Activated T-cell treated with anti-CD3 and anti-CD28 coated beads, Interleukin-2, amount 50 U/mL, for 48 hours (primary cell): ENCODE results near the gene CTNND2.
"Not testable (repeated sequence)": the region's sequence is repeated elsewhere in the genome, so short reads cannot be mapped to it uniquely, and the experiment has no call there.

Experiments
- DNase-seq, 2 experiments: peaks; one replicate each; pipeline ENCODE4 v3.0.0-alpha.2; 2020

The CTNND2 gene

GRCh38 chr5:11378461-11378860 lies 525.8 kb downstream of the CTNND2 start:
- DNase-seq: no peak

GRCh38 chr5:11377896-11378295 lies 526.4 kb downstream of the CTNND2 start:
- DNase-seq: no peak

GRCh38 chr5:11372191-11372590 lies 532.1 kb downstream of the CTNND2 start:
- no peak for DNase-seq

GRCh38 chr5:11371021-11371420 lies 533.2 kb downstream of the CTNND2 start:
- DNase-seq: no peak

- no peak for DNase-seq
These were observed 539.7 kb downstream of the CTNND2 start for GRCh38 chr5:11364531-11364930.

GRCh38 chr5:11363631-11364178 lies 540.5 kb downstream of the CTNND2 start:
- DNase-seq: no peak

- DNase-seq: no peak
These were observed 542.5 kb downstream of the CTNND2 start for GRCh38 chr5:11361768-11362167.

GRCh38 chr5:11357928-11358327 lies 546.3 kb downstream of the CTNND2 start:
- DNase-seq: no peak

GRCh38 chr5:11355491-11355890 lies 548.8 kb downstream of the CTNND2 start:
- DNase-seq: no peak

GRCh38 chr5:11346336-11346735 lies 557.9 kb downstream of the CTNND2 start:
- DNase-seq: no peak

- no peak for DNase-seq
These were observed 568.1 kb downstream of the CTNND2 start for GRCh38 chr5:11335881-11336760.

- DNase-seq: no peak
These were observed 569.8 kb downstream of the CTNND2 start for GRCh38 chr5:11334404-11334803.

GRCh38 chr5:11329679-11330078 lies 574.6 kb downstream of the CTNND2 start:
- DNase-seq: no peak

- no peak for DNase-seq
These were observed 579.5 kb downstream of the CTNND2 start for GRCh38 chr5:11324521-11325289.

GRCh38 chr5:11323761-11324160 lies 580.5 kb downstream of the CTNND2 start:
- no peak for DNase-seq

GRCh38 chr5:11322133-11322532 lies 582.1 kb downstream of the CTNND2 start:
- no peak for DNase-seq

- DNase-seq: no peak
These were observed 584.2 kb downstream of the CTNND2 start for GRCh38 chr5:11319836-11320580.

- not testable (repeated sequence) for DNase-seq
These were observed 590.6 kb downstream of the CTNND2 start for GRCh38 chr5:11313694-11314093.

GRCh38 chr5:11311731-11312130 lies 592.5 kb downstream of the CTNND2 start:
- DNase-seq: no peak

- DNase-seq: no peak
These were observed 593.0 kb downstream of the CTNND2 start for GRCh38 chr5:11311272-11311671.

GRCh38 chr5:11310158-11310557 lies 594.1 kb downstream of the CTNND2 start:
- DNase-seq: no peak

GRCh38 chr5:11306365-11306764 lies 597.9 kb downstream of the CTNND2 start:
- no peak for DNase-seq

- DNase-seq: no peak
These were observed 599.0 kb downstream of the CTNND2 start for GRCh38 chr5:11305245-11305644.
